SW 1271 (cell line): ENCODE results near the gene CEP350.

Source experiments
- DNase-seq, 2 experiments: peaks; one replicate each; lab custom pipeline; 2025; lab: John Stamatoyannopoulos, UW

The CEP350 gene

DNA sequence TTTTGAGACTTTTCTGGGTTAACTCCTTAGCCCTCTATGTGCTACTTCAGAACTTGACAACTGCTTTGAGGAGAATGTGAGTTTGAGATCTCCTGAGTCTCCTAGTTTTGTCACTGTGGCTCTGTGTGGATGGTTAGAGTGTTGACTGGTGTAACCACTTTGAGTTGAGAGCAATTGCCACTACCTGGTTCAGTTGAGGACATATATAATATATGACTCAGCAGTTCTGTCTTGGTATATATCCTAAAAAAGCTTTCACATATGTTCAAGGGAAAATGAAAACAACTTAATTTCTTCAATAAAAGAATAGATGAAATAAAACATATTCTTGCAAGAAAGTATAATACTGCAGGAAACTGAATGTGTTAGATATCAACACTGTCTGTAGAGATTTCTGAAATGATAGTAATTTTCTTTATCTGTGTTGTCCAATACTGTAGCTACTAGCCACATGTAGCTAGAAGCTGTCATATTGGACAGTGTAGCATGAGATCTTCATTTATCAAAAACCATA, 103.3 kb downstream of the CEP350 start:
- DNase-seq, result no peak

DNA sequence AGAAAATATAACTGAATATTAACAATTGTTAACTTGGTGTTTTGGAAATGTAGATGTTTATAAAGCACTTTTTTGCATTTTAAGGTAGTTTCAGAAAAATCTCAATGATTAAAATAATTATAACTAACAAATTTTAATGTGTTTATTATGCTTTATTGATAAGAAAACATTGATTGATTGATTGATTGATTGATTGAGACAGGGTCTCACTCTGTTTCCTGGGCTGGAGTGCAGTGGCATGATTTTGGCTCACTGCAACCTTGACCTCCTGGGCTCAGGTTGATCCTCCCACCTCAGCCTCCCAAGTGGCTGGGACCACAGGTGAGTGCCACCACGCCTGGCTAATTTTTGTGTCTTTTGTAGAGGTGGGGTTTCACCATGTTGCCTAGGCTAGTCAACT, 106.4 kb downstream of the CEP350 start:
- no peak for DNase-seq

GRCh38 chr1:180062452-180062971, 107.9 kb downstream of the CEP350 start:
- DNase-seq, result no peak

- DNase-seq, result no peak
These were observed 110.8 kb downstream of the CEP350 start for GRCh38 chr1:180065408-180065807.

- no peak for DNase-seq
These were observed 111.5 kb downstream of the CEP350 start for GRCh38 chr1:180066150-180066549.

DNA sequence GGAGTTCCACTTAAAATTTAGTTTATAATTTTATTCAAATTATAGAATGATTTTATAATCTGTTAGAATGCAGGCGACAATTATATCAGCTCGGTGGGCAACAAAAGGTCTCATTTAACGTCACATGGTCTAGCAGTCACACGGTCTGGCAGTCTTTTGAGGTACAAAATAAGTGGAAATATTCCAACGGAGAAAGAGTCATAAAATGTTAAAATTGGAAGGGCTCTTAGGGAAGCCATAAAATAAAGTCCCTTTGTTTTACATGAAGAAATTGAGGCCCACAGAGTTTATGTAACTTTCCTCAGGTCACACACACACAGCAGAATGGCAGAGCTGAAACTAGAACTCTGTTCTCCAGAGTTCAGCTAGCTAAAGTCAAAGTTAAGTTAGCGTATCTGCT, 115.7 kb downstream of the CEP350 start:
- DNase-seq, result no peak

DNA sequence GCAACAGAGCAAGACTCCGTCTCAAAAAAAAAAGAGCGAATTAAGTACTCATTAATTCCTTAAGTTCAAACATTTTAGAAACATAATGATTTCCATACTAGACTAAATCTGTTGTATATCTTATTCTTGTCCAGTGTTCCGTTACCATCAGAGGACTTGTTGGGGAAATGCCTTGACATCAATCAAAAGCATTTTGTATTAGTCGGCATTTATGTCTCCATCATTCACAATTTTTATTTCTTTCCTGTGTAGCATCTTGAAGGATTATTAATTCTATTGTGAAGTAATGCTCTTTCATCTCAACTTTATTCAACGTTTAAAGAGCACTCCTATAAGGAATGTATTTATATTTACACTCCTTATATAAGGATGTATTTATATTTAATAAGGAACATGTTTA, 117.1 kb downstream of the CEP350 start:
- no peak for DNase-seq

GRCh38 chr1:180080439-180080838, 125.8 kb downstream of the CEP350 start:
- DNase-seq, result no peak

DNA sequence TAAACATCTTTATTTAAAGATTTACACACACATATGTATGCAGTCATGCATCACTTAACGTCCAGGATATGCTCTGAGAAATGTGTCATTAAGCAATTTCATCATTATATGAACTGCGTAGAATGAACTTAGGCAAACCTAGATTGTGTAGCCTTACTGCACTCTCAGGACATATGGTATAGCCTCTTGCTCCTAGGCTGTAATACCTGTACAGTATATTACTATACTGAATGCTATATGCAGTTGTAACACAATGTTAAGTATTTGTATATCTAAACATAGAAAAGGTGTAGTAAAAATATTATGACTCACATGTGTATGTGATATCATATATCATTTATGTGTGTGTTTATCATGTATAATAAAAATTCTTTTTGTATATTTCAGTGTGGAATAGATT, 126.9 kb downstream of the CEP350 start:
- DNase-seq, result no peak

GRCh38 chr1:180083164-180083563, 128.6 kb downstream of the CEP350 start:
- no peak for DNase-seq

DNA sequence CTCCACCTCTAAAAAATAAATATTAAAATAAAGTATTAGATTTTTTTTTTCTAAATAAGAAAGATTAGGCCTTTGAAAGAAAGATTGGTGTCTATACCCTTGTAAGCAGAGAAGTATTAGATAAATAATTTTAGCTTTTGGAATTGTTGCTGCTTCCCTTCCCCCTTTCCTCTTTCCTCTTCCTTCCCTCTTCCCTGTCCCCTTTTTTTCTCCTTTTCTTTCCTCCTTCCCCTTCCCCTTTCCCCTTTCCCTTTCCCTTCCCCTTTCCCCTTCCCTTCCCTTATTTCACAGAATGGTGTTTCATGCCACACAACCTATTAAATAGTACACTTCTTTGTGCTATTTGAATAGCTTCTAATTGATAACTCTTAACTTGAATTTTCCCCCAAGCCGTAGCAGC, 130.3 kb downstream of the CEP350 start:
- DNase-seq, result no peak

DNA sequence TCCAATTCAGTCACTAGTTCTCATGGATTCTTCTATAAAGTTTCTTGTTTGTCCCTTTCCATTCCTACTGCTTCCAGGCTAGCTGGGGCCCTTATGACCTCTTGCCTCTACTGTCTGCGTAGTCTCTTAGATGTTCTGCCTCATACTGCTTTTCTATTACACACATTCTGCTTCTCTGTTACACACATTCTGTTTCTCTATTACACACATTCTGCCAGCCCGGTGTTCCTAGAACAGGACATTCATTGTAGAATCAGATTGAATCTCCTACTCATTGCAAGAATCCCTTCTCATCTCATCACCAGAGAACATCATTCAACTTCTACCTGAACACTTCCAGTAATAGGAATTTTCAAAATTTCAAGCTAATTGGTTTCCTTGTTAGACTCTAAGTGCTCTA, 130.7 kb downstream of the CEP350 start:
- no peak for DNase-seq

DNA sequence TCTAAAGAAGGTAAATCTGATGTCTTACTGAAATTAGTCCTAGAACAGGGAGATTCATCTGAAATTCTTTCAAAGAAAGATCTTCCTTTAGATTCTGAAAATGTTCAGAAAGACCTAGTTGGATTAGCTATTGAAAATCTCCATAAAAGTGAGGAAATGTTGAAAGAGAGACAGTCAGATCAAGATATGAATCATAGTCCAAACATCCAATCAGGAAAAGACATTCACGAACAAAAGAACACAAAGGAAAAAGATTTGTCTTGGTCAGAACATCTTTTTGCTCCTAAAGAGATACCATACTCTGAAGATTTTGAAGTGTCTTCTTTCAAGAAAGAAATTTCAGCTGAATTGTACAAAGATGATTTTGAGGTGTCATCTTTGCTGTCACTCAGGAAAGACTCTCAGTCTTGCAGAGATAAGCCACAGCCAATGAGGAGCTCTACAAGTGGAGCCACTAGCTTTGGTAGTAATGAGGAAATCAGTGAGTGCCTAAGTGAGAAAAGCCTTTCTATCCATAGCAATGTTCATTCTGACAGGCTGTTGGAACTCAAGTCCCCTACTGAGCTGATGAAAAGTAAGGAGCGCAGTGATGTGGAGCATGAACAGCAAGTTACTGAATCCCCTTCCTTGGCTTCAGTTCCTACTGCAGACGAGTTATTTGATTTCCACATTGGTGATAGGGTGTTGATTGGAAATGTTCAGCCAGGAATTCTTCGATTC, 138.5 kb downstream of the CEP350 start:
- DNase-seq, result no peak

- DNase-seq, result no peak
These were observed 140.2 kb downstream of the CEP350 start for GRCh38 chr1:180094705-180095295.

DNA sequence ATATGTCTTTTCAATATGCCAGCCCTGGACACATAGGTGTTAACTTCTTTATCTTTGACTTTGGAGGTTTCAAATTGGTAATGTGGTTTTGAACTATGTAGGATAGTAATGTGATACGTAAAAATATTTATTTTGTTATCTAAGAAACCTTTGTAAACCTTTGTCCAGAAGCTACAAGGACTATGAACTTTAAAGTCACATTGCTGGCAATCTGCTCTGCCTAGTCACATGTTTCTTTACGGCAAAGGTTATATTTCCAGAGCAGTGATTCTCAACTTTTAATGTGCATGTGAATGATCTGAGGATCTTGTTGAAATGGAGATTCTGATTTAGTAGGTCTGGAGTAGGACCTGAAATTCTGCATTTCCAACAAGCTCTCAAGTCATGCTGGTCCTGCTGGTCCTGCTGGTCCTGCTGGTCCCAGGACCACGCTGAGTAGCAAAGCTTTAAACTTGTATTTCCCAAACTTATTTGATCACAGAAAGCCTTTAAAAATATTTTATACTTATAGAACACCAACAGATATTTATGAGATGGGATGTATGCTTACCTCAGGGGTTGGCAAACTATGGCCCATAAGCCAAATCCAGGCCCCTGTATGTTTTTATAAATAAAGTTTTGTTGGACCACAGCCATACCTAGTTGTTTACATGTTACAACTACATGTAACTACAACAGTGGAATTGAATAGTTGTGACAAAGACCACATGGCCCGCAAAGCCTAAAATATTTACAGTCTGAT, 142.1 kb downstream of the CEP350 start:
- DNase-seq, result no peak

DNA sequence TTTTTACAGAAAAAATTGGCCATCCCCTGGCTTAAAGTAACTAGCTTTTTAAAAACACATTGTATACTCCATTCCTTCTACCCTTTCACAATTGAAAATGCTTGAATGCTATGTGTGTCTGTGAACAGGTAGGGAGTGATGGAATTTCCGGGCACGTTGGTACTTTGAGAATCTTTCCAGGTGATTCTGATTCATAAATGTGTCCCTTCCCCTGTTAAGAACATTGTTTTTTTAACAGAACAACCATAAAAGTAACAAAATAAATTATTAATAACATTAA, 142.7 kb downstream of the CEP350 start:
- no peak for DNase-seq

DNA sequence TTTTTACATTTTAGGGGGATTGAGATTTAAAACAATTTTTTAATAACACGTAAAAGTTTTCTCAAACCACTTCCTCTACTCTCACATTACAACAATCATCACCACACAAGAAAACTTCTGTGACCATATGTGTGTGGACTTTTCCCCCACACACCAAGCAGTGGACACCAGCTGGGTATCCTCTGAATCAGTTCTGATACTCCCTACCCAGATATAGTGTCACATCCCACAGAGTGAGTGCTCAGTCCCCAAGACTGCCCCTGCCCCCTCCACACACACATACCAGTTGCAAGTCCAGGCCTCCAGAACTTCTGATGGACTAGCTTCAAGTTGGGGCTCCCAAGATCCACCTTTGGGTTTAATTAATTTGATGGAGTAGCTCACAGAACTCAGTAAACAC, 146.8 kb downstream of the CEP350 start:
- no peak for DNase-seq

GRCh38 chr1:180103819-180104218, 149.2 kb downstream of the CEP350 start:
- DNase-seq, result no peak

DNA sequence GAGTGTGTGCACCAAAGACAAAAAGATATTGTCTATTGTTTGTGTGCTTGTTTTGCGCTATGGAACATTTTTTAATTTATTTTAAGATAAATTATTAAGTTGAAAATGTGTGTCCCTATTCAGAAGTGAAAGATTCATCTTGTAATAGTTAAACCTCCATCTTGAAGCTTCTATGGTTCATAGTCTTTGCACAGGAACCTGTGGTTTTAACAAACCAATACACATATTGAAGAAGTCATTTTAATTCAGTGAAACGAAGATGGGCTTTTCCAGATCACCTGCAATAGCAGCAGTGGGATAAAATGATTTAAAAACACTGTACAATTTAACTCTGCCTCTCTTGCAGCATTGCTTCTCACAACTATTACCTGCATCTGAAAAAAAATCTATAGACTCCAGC, 157.5 kb downstream of the CEP350 start:
- no peak for DNase-seq

GRCh38 chr1:180112984-180113647, 158.5 kb downstream of the CEP350 start:
- DNase-seq, result no peak

DNA sequence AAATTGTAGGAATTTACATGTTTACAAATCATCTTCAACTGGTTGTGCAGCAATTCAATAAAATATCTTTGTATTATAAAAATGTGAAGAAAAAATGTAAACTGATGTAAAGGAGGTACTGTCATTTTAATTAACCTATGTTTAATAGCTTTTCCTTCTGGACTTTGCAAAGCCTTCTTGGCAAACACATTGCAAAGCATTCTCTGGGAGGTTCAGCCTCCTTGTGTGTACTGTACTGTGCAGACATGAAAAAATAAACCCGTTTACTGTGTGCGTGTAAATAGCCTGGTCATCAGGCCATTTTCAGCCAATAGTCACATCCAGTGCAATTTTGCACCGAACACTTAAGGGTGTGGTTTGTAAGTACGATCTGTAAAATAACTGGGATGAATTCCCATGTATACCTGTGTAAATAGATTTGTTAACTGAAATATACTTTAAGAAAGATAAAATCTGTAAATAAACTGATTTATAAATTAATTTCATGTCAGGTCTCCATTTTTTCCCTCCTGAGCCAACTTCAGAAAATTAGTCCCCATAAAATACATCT, 159.9 kb downstream of the CEP350 start:
- no peak for DNase-seq
